ENCODE measurements around the gene MMP7.

The MMP7 gene

DNA sequence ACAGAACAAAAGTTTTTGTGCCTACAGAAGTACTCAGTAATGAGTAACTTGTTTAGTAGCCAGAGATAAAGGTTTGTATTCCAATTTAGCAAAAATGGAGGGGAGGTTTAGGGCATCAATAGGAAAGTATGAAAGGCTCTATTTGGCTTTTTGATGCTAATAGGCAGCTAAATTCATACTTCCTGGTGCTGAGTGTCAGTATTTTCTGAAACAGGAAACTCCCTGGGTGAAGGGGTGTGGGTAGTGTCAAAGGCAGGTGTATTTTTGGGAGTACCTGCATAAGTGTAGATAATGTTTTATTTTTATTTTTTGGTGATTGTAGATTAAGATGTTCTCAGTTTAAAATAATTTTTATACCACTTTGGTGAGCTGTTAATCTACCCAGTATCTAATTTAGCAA lies 29.3 kb upstream of the MMP7 start:
- POLR2A ChIA-PET: no interaction called here
- H3K36me3 ChIP-seq (ENCODE audit: control insufficient read depth in 2 of 2, insufficient read depth in 1 of 2, low read length in 2 of 2): no peaks in the 10 kb centered on the region
- no peaks in the 10 kb centered on the region for H3K4me1 ChIP-seq (ENCODE audit: control insufficient read depth, insufficient read depth, low read length)
- H3K27ac ChIP-seq (ENCODE audit: extremely low read depth, low read depth, low read length): no peak overlapping the region
- no peak overlapping the region for H3K4me3 ChIP-seq (ENCODE audit: low read depth, low read length)
- CTCF ChIA-PET: interaction anchor here (0.6 to 1.3 kb wide), 3 partner anchors 25 to 1782 kb away, joined by 3 to 6 read pairs (median 3); no protein-coding TSS in a partner anchor
- TF ChIP-seq, protein P1, sequence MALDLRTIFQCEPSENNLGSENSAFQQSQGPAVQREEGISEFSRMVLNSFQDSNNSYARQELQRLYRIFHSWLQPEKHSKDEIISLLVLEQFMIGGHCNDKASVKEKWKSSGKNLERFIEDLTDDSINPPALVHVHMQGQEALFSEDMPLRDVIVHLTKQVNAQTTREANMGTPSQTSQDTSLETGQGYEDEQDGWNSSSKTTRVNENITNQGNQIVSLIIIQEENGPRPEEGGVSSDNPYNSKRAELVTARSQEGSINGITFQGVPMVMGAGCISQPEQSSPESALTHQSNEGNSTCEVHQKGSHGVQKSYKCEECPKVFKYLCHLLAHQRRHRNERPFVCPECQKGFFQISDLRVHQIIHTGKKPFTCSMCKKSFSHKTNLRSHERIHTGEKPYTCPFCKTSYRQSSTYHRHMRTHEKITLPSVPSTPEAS (tag by site-specific recombination; IDR thresholded peaks at IDR 0.05): no peak
- TF ChIP-seq, protein P2, sequence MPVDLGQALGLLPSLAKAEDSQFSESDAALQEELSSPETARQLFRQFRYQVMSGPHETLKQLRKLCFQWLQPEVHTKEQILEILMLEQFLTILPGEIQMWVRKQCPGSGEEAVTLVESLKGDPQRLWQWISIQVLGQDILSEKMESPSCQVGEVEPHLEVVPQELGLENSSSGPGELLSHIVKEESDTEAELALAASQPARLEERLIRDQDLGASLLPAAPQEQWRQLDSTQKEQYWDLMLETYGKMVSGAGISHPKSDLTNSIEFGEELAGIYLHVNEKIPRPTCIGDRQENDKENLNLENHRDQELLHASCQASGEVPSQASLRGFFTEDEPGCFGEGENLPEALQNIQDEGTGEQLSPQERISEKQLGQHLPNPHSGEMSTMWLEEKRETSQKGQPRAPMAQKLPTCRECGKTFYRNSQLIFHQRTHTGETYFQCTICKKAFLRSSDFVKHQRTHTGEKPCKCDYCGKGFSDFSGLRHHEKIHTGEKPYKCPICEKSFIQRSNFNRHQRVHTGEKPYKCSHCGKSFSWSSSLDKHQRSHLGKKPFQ (tag by site-specific recombination; IDR thresholded peaks at IDR 0.05): no peak
- TF ChIP-seq FEZF1 (tag by site-specific recombination; IDR thresholded peaks at IDR 0.05) (no peak), ZNF2 (tag by site-specific recombination; IDR thresholded peaks at IDR 0.05) (no peak)
- no peaks in the 10 kb centered on the region for H3K9me3 ChIP-seq (ENCODE audit: control insufficient read depth, insufficient read depth, low read depth, low read length)

DNA sequence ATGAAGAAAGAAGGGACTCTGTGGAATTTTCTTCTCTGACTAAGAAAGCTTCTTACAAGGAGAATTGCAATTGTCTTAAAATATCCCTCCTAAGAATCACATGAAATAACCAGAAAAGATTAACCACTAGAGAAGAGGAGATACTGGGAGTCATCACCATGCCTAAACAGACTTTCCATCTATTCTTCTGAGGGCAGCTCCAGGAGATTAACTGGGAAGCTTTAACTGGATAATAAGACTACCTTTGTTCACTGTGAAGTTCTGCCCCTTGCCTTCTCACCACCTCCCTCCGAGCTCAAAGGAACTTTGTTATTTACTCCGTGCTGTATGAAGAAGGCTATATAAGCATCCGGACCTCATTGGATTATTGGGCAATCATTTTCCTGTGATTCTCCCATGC lies 24.5 kb upstream of the MMP7 start:
- no peak overlapping the region for H3K27ac ChIP-seq (ENCODE audit: extremely low read depth, low read depth, low read length)
- H3K4me1 ChIP-seq (ENCODE audit: control insufficient read depth, insufficient read depth, low read length): no peaks in the 10 kb centered on the region
- ChIA-PET CTCF (interaction anchor here (1.6 to 1.9 kb wide), 2 partner anchors 20 to 37 kb away, joined by 4 read pairs; no protein-coding TSS in a partner anchor), POLR2A (no interaction called here)
- H3K4me3 ChIP-seq (ENCODE audit: low read depth, low read length): no peak overlapping the region
- H3K9me3 ChIP-seq (ENCODE audit: control insufficient read depth, insufficient read depth, low read depth, low read length): no peaks in the 10 kb centered on the region
- TF ChIP-seq, protein P3, sequence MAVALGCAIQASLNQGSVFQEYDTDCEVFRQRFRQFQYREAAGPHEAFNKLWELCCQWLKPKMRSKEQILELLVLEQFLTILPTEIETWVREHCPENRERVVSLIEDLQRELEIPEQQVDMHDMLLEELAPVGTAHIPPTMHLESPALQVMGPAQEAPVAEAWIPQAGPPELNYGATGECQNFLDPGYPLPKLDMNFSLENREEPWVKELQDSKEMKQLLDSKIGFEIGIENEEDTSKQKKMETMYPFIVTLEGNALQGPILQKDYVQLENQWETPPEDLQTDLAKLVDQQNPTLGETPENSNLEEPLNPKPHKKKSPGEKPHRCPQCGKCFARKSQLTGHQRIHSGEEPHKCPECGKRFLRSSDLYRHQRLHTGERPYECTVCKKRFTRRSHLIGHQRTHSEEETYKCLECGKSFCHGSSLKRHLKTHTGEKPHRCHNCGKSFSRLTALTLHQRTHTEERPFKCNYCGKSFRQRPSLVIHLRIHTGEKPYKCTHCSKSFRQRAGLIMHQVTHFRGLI (tag by site-specific recombination; IDR thresholded peaks at IDR 0.05): no peak
- TF ChIP-seq ZNF530 (tag by site-specific recombination; IDR thresholded peaks at IDR 0.05; ENCODE audit: low read depth): peak; percentile 94
- H3K36me3 ChIP-seq (ENCODE audit: control insufficient read depth in 2 of 2, insufficient read depth in 1 of 2, low read length in 2 of 2): no peaks in the 10 kb centered on the region

- Histone ChIP-seq H3K27ac (ENCODE audit: extremely low read depth, low read depth, low read length) (no peak overlapping the region), H3K36me3 (ENCODE audit: control insufficient read depth in 2 of 2, insufficient read depth in 1 of 2, low read length in 2 of 2) (no peaks in the 10 kb centered on the region), H3K4me1 (ENCODE audit: control insufficient read depth, insufficient read depth, low read length) (no peaks in the 10 kb centered on the region), H3K4me3 (ENCODE audit: low read depth, low read length) (no peak overlapping the region), H3K9me3 (ENCODE audit: control insufficient read depth, insufficient read depth, low read depth, low read length) (no peaks in the 10 kb centered on the region)
- no peak for TF ChIP-seq EGR2 (tag by site-specific recombination; IDR thresholded peaks at IDR 0.05; ENCODE audit: low read depth)
- TF ChIP-seq, protein P4, sequence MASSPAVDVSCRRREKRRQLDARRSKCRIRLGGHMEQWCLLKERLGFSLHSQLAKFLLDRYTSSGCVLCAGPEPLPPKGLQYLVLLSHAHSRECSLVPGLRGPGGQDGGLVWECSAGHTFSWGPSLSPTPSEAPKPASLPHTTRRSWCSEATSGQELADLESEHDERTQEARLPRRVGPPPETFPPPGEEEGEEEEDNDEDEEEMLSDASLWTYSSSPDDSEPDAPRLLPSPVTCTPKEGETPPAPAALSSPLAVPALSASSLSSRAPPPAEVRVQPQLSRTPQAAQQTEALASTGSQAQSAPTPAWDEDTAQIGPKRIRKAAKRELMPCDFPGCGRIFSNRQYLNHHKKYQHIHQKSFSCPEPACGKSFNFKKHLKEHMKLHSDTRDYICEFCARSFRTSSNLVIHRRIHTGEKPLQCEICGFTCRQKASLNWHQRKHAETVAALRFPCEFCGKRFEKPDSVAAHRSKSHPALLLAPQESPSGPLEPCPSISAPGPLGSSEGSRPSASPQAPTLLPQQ (tag by site-specific recombination; IDR thresholded peaks at IDR 0.05): no peak
- TF ChIP-seq GLI2 (tag by site-specific recombination; IDR thresholded peaks at IDR 0.05; ENCODE audit: borderline replicate concordance, low read depth): no peak
- ChIA-PET POLR2A (no interaction called here), CTCF (interaction anchor here (0.9 to 1.6 kb wide), 2 partner anchors 19 to 113 kb away, joined by 3 to 4 read pairs; no protein-coding TSS in a partner anchor)
Observed at GRCh38 chr11:102553835-102554282, 23.3 kb upstream of the MMP7 start.

- CTCF ChIA-PET: no interaction called here
- H3K4me1 ChIP-seq (ENCODE audit: control insufficient read depth, insufficient read depth, low read length): no peaks in the 10 kb centered on the region
- POLR2A ChIA-PET: no interaction called here
- no peak overlapping the region for H3K4me3 ChIP-seq (ENCODE audit: low read depth, low read length)
- H3K36me3 ChIP-seq (ENCODE audit: control insufficient read depth in 2 of 2, insufficient read depth in 1 of 2, low read length in 2 of 2): no peaks in the 10 kb centered on the region
- no peaks in the 10 kb centered on the region for H3K9me3 ChIP-seq (ENCODE audit: control insufficient read depth, insufficient read depth, low read depth, low read length)
- H3K27ac ChIP-seq (ENCODE audit: extremely low read depth, low read depth, low read length): no peak overlapping the region
- no peak for TF ChIP-seq ZNF146 (tag by site-specific recombination; IDR thresholded peaks at IDR 0.05)
- no peak for TF ChIP-seq SALL2 (tag by site-specific recombination; IDR thresholded peaks at IDR 0.05; ENCODE audit: borderline replicate concordance)
- no peak for TF ChIP-seq ZNF169 (tag by site-specific recombination; IDR thresholded peaks at IDR 0.05)
- TF ChIP-seq ZNF654 (tag by site-specific recombination; IDR thresholded peaks at IDR 0.05; ENCODE audit: low read depth): no peak
- TF ChIP-seq ZNF391 (tag by site-specific recombination; IDR thresholded peaks at IDR 0.05; ENCODE audit: borderline replicate concordance, low read depth): no peak
- TF ChIP-seq GLIS2 (tag by site-specific recombination; IDR thresholded peaks at IDR 0.05): no peak
- TF ChIP-seq, protein P5, sequence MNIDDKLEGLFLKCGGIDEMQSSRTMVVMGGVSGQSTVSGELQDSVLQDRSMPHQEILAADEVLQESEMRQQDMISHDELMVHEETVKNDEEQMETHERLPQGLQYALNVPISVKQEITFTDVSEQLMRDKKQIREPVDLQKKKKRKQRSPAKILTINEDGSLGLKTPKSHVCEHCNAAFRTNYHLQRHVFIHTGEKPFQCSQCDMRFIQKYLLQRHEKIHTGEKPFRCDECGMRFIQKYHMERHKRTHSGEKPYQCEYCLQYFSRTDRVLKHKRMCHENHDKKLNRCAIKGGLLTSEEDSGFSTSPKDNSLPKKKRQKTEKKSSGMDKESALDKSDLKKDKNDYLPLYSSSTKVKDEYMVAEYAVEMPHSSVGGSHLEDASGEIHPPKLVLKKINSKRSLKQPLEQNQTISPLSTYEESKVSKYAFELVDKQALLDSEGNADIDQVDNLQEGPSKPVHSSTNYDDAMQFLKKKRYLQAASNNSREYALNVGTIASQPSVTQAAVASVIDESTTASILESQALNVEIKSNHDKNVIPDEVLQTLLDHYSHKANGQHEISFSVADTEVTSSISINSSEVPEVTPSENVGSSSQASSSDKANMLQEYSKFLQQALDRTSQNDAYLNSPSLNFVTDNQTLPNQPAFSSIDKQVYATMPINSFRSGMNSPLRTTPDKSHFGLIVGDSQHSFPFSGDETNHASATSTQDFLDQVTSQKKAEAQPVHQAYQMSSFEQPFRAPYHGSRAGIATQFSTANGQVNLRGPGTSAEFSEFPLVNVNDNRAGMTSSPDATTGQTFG (tag by site-specific recombination; IDR thresholded peaks at IDR 0.05; ENCODE audit: borderline replicate concordance): no peak
Observed at GRCh38 chr11:102552447-102553194, 22.1 kb upstream of the MMP7 start.
